HG03135 (cell line): ENCODE measurements around the gene AGAP1.

Experiments
- ATAC-seq: cut with Tn5 transposase; IDR thresholded peaks from one replicate; pipeline ENCODE4 v1.9.1; 2021; ENCODE audit warnings: mild to moderate bottlenecking, moderate library complexity; ENCODE audit not compliant: unreplicated experiment

Gene AGAP1

GRCh38 chr2:235530735-235531134 is 36.9 kb downstream of the AGAP1 start:
- no peak for ATAC-seq

- ATAC-seq, result no peak
These were observed 38.5 kb downstream of the AGAP1 start for GRCh38 chr2:235532307-235532706.

- no peak for ATAC-seq
These were observed 39.4 kb downstream of the AGAP1 start for GRCh38 chr2:235533198-235533597.

GRCh38 chr2:235533616-235534385 is 40.0 kb downstream of the AGAP1 start:
- ATAC-seq, result no peak

- no peak for ATAC-seq
These were observed 41.0 kb downstream of the AGAP1 start for GRCh38 chr2:235534678-235535422.

- no peak for ATAC-seq
These were observed 41.7 kb downstream of the AGAP1 start for GRCh38 chr2:235535423-235536130.

- no peak for ATAC-seq
These were observed 42.9 kb downstream of the AGAP1 start for GRCh38 chr2:235536711-235537110.

- ATAC-seq, result no peak
These were observed 43.3 kb downstream of the AGAP1 start for GRCh38 chr2:235537186-235537585.

GRCh38 chr2:235537587-235537986 is 43.7 kb downstream of the AGAP1 start:
- ATAC-seq, result no peak

GRCh38 chr2:235538144-235538639 is 44.3 kb downstream of the AGAP1 start:
- ATAC-seq, result no peak

GRCh38 chr2:235538981-235539380 is 45.1 kb downstream of the AGAP1 start:
- ATAC-seq, result no peak

- no peak for ATAC-seq
These were observed 45.9 kb downstream of the AGAP1 start for GRCh38 chr2:235539773-235540172.

GRCh38 chr2:235541016-235541415 is 47.2 kb downstream of the AGAP1 start:
- no peak for ATAC-seq

- ATAC-seq, result no peak
These were observed 48.2 kb downstream of the AGAP1 start for GRCh38 chr2:235541838-235542549.

- no peak for ATAC-seq
These were observed 48.9 kb downstream of the AGAP1 start for GRCh38 chr2:235542733-235543127.

GRCh38 chr2:235543128-235543750 is 49.4 kb downstream of the AGAP1 start:
- no peak for ATAC-seq

GRCh38 chr2:235543851-235544688 is 50.2 kb downstream of the AGAP1 start:
- no peak for ATAC-seq

- ATAC-seq, result no peak
These were observed 50.8 kb downstream of the AGAP1 start for GRCh38 chr2:235544689-235544969.

GRCh38 chr2:235545339-235546150 is 51.7 kb downstream of the AGAP1 start:
- no peak for ATAC-seq
